GM12875 (cell line): Measurements from ENCODE around the gene TPRN.
A peak's percentile ranks its signal among the peaks of the same experiment; 100 is the strongest.

ENCODE experiments used
- H3K4me3 ChIP-seq: one replicate; pipeline ENCODE4 v1.5.1; 2011; ENCODE audit warnings: low read depth, low read length, control low read depth
- TF ChIP-seq, protein P1 (sequence below): IDR thresholded peaks from 2 replicates; pipeline ENCODE4 v1.5.1; 2011; ENCODE audit warnings: low read depth, mild to moderate bottlenecking, control low read depth, inconsistent platforms, low read length, moderate library complexity, borderline replicate concordance; ENCODE audit not compliant: insufficient read depth

The TPRN gene

DNA sequence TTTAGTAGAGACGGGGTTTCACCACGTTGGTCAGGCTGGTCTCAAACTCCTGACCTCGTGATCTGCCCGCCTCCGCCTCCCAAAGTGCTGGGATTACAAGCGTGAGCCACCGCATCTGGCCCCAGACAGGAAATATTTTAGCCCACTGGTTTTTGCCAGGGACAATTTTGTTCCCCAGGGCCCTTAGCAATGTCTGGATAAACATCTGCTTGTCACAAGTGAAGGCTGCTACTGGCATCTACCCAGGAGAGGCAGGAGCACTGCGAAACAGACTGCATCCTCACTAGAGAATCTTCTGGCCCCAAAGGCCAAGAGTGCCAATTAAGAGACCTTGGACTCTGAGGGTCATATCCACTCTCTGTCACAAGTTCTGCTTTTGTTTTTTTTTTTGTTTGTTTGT is 2.4 kb upstream of the TPRN start:
- TF ChIP-seq, protein P1, sequence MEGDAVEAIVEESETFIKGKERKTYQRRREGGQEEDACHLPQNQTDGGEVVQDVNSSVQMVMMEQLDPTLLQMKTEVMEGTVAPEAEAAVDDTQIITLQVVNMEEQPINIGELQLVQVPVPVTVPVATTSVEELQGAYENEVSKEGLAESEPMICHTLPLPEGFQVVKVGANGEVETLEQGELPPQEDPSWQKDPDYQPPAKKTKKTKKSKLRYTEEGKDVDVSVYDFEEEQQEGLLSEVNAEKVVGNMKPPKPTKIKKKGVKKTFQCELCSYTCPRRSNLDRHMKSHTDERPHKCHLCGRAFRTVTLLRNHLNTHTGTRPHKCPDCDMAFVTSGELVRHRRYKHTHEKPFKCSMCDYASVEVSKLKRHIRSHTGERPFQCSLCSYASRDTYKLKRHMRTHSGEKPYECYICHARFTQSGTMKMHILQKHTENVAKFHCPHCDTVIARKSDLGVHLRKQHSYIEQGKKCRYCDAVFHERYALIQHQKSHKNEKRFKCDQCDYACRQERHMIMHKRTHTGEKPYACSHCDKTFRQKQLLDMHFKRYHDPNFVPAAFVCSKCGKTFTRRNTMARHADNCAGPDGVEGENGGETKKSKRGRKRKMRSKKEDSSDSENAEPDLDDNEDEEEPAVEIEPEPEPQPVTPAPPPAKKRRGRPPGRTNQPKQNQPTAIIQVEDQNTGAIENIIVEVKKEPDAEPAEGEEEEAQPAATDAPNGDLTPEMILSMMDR, result no peak
- no peak overlapping the region for H3K4me3 ChIP-seq

DNA sequence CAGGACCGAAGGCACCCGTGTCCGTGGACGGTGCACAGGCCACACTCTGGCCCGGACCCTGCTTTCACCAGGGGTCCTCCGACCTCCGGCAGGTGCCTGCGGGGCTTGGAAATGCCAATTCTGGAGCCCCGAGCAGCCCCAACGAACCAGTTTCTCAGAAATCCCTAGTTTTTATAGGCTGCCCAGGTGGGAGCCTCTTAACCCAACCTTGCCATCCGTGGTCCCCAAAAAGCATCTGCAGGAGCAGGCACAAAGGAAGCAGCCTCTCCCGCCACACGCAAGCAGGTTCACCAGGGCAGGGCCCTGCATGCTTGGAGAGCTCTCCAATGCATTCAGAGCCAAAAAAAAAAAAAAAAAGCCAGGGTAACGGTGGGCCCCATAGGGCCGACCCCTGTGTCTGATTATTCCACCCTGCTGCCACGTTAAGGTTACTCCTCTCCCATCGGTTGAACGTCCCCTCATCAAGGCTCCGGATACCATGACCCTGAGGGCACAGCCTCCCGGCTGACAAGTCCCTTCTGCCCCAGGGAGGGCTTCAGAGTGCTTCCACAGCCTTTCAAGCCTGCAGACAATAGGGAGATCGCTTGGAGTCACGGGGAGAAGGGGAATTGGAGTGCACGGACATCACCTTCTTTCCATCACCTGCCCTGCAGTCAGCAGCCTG is 796 bp upstream of the TPRN start:
- H3K4me3 ChIP-seq, result peak overlapping the region; percentile 65
- TF ChIP-seq, protein P1, result no peak

DNA sequence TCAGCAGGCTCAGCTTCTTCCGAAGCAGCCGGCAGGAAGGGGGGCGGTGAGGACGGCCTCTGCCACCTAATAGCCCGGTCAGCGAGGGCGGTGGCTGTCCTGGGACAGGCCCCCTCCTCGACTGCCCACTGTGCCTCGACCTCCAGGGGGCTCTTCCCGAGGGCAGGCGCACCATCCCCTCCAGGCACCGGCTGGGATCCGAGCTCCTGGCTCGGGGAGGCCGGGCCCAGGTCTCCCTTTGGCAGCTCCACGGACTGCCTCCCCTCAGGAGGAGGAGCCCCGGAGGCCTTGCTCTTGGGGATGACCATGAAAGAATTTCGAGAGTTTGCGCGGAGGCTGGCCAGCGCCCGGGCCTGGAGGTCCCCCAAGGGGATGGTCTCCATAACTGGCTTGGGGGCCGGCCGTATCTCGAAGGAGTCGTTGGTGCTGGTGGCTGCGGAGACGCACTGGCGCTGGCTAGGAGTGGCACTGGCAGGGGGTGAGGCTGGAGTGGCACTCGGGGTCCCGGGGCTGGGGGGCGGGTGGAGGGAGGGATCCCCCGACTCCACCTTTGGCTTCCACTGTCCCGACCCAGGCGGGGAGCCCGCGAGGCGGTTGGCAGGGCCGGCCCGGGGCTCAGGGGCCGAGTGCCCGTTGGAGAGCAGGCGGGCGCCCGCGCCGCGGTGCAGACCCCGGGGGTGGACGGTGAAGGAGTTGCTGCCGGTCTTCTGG is 975 bp downstream of the TPRN start:
- TF ChIP-seq, protein P1, result no peak
- peak overlapping the region; percentile 45 for H3K4me3 ChIP-seq

DNA sequence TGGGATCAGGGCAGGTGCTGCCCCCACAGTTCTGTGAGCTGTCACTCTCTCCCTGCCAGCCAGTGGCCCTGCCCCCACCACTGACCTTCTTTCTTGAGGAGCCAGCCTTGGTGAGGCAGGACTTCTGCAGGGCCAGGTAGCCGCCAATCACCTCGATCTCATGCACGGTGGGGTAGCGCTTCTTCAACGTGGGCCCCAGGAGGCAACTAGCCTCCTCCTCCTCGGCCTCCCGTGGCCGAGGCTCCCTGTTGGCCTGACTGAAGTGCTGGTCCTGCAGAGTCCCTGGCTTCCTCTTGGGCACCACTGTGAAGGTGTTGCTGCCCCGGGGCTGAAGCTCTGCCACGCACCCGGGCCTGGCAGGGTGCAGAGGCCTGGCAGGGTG is 1.6 kb downstream of the TPRN start:
- peak overlapping the region; percentile 2 for H3K4me3 ChIP-seq
- TF ChIP-seq, protein P1, result no peak

DNA sequence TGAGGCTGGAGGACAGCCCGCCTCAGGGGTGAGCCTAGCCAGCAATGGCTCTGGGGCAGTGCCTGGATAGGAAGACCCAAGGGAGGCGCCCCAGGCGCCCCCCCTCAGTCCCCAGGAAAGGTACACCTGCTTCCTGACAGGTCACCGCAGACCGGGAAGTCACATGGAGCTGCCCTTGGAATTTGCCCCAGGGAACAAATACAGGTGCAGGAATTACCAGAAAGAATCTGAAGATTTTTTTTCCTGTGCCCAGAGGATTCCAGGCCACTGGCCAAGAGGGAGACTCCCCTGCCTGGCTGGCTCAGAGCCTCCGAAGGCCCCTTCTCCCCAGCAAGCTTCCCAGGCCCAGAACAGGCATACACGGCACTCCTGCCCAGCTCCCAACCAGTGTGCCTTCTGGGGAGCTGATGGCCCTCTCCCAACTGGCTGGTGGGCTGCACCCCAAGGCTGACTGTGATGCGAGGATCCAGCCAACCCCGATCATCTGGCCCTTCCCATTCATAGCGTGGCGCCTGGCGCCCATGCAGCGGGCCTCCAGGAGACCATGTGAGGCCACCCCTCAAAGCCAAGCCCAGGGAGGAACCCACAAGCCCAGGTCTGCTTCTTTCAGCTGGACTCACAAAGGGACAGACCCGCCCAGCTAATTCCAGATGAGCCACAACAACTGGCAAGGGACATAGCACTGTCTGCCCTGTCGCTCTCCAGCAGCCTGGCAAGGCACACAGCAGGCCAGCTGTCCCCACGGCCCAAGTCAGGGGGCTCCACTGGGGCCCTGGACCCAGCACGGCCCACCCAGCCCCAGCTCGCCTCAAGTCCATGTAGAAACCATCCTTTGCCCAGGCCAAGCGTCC is 2.3 kb downstream of the TPRN start:
- H3K4me3 ChIP-seq, result no peak overlapping the region

DNA sequence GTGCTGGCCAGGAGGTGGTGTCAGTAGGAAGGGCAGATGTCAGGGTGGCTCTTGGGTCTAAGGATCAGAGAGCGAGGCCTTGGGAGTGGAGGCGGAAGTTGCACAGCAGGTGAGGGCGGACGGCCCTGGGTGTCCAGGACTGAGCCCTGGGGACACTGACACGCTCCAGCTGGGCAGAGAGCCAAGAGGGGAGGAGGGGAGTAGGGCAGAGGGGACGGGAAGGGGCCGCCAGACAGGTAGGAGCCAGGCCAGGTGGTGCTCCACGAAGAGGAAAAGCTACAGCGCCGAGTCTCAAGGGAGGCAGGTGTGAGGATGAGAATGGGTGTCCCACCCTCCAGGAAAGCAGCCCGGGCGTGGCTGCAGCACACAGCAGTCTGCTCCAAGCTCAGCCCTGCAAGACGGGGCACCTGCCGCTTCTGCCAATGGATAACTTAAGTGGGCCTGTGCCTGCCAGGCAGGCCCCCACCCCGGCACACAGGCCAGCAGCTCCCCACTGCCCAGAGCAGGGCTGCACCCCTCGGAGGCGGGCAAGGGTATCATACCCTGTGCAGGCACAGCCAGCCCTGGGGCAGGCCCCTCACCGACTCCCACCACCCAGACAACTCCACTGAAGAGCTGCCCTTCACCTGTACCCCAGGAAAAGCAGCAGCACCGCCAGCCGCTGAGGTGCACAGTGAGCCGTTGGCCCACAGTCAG is 4.9 kb downstream of the TPRN start:
- H3K4me3 ChIP-seq, result no peak overlapping the region
- TF ChIP-seq, protein P1, result no peak

More for the DNA sequence above, 2.3 kb downstream of the TPRN start:
- TF ChIP-seq, protein P1, result no peak
